H1 (cell line): Measurements from ENCODE around the gene TBL1Y. TPM values are rescaled to one million over a fixed set of nuclear protein-coding genes. Genes with fewer than 3 reads are reported as not detected.

ENCODE experiments used
- CTCF ChIA-PET: fragments of 300-600 bp; sonication (Branson Sonifier 250); formaldehyde crosslinking; loops from one replicate; lab custom pipeline; 2021; ENCODE audit not compliant: partially characterized antibody; lab: Charles Lee
- POLR2A ChIA-PET: fragments of 300-600 bp; sonication (Branson Sonifier 250); formaldehyde crosslinking; loops from one replicate; lab custom pipeline; 2021; ENCODE audit warnings: inconsistent platforms; ENCODE audit not compliant: partially characterized antibody; lab: Charles Lee
- DNase-seq, 2 experiments: peaks; one replicate each; pipeline versions ENCODE4 v3.0.0 to v3.0.0-alpha.2; 2010 to 2022; ENCODE audit warnings: low spot score in 2 of 2, low read depth in 1 of 2, mixed read lengths in 1 of 2
- FAIRE-seq: peaks from 2 replicates; lab custom pipeline; 2011; peaks lifted over from hg19 to GRCh38; lab: Jason Lieb, UNC
- H2AFZ ChIP-seq: 2 replicates; pipeline ENCODE4 v1.8.1; 2012; ENCODE audit warnings: low read length, inconsistent platforms
- H2AK5ac ChIP-seq: 2 replicates; pipeline ENCODE4 v1.6.1; 2013; ENCODE audit warnings: low read depth, low read length
- H2BK120ac ChIP-seq: replicated peaks from 2 replicates; pipeline ENCODE3; 2013; ENCODE audit warnings: low read depth, low read length, inconsistent platforms
- H2BK12ac ChIP-seq: 2 replicates; pipeline ENCODE4 v1.6.1; 2013; ENCODE audit warnings: low read depth, low read length
- H2BK15ac ChIP-seq: 2 replicates; pipeline ENCODE4 v1.6.1; 2013; ENCODE audit warnings: low read length
- H2BK20ac ChIP-seq: 2 replicates; pipeline ENCODE4 v1.6.1; 2013; ENCODE audit warnings: low read length
- H2BK5ac ChIP-seq: 2 replicates; pipeline ENCODE4 v1.6.1; 2013; ENCODE audit warnings: low read depth, low read length
- H3K14ac ChIP-seq: 2 replicates; pipeline ENCODE4 v1.6.1; 2013; ENCODE audit warnings: inconsistent platforms; ENCODE audit not compliant: insufficient read length
- H3K18ac ChIP-seq: 2 replicates; pipeline ENCODE4 v1.6.1; 2013; ENCODE audit warnings: low read length; ENCODE audit errors: extremely low read depth
- H3K23ac ChIP-seq: 2 replicates; pipeline ENCODE4 v1.6.1; 2013; ENCODE audit warnings: inconsistent platforms; ENCODE audit not compliant: insufficient read length
- H3K23me2 ChIP-seq: 2 replicates; pipeline ENCODE4 v1.6.1; 2013; ENCODE audit warnings: low read depth, low read length
- H3K27ac ChIP-seq: 2 replicates; pipeline ENCODE4 v1.6.1; 2011; ENCODE audit warnings: low read depth, low read length, inconsistent platforms
- H3K27me3 ChIP-seq, 4 experiments: replicated peaks in 1 of 4; 1 replicate in 1 of 4; 2 replicates in 3 of 4; pipeline versions ENCODE4 v1.6.1 to v1.8.1; 2011 to 2013; ENCODE audit warnings: low read length in 3 of 4, mild to moderate bottlenecking in 3 of 4, inconsistent platforms in 2 of 4, mixed read lengths in 2 of 4, moderate library complexity in 1 of 4; ENCODE audit not compliant: control insufficient read depth in 3 of 4, insufficient read depth in 3 of 4; ENCODE audit errors: extremely low read depth in 1 of 4
- H3K36me3 ChIP-seq, 4 experiments: 2 replicates each; pipeline versions ENCODE4 v1.6.1 to v1.8.1; 2011 to 2013; ENCODE audit warnings: mild to moderate bottlenecking in 4 of 4, low read length in 3 of 4, moderate library complexity in 2 of 4, control low read depth in 1 of 4, inconsistent platforms in 1 of 4; ENCODE audit not compliant: insufficient read depth in 4 of 4, control insufficient read depth in 2 of 4
- H3K4ac ChIP-seq: replicated peaks from 2 replicates; pipeline ENCODE3; 2013; ENCODE audit warnings: low read length, low read depth, mixed read lengths, inconsistent platforms; ENCODE audit not compliant: insufficient read length
- H3K4me1 ChIP-seq, 4 experiments: replicated peaks in 1 of 4; 1 replicate in 1 of 4; 2 replicates in 3 of 4; pipeline versions ENCODE4 v1.6.1 to v1.8.1; 2011 to 2013; ENCODE audit warnings: low read length in 3 of 4, inconsistent platforms in 2 of 4, mixed read lengths in 1 of 4; ENCODE audit not compliant: insufficient read depth in 4 of 4, control insufficient read depth in 3 of 4
- H3K4me2 ChIP-seq, 2 experiments: 2 replicates each; pipeline versions ENCODE4 v1.6.1 to v1.8.1; 2011 to 2013; ENCODE audit warnings: low read depth in 2 of 2, low read length in 2 of 2, control low read depth in 1 of 2, inconsistent platforms in 1 of 2, mild to moderate bottlenecking in 1 of 2; ENCODE audit not compliant: insufficient read depth in 1 of 2
- H3K4me3 ChIP-seq, 4 experiments: fragments of 200-600, 300-600 bp in 1 of 4; sonication (generic), shearing (Covaris generic), sonication (Bioruptor Twin) in 1 of 4; 2 replicates each; pipeline versions ENCODE4 v1.5.1 to v1.8.1; 2011 to 2016; ENCODE audit warnings: low read length in 4 of 4, low read depth in 3 of 4, control low read depth in 2 of 4, inconsistent platforms in 2 of 4, mild to moderate bottlenecking in 2 of 4, mixed read lengths in 1 of 4, moderate library complexity in 1 of 4; ENCODE audit not compliant: insufficient read depth in 2 of 4; ENCODE audit errors: extremely low read depth in 1 of 4
- H3K56ac ChIP-seq: replicated peaks from 2 replicates; pipeline ENCODE3; 2013; ENCODE audit warnings: low read depth, mild to moderate bottlenecking, mixed read lengths, low read length, inconsistent platforms; ENCODE audit not compliant: insufficient read length
- H3K79me1 ChIP-seq: 2 replicates; pipeline ENCODE4 v1.6.1; 2013; ENCODE audit warnings: low read depth, low read length, control low read depth
- H3K79me2 ChIP-seq, 2 experiments: 2 replicates each; pipeline versions ENCODE4 v1.6.1 to v1.8.1; 2012 to 2013; ENCODE audit warnings: low read length in 2 of 2, mild to moderate bottlenecking in 2 of 2, inconsistent platforms in 1 of 2; ENCODE audit not compliant: insufficient read depth in 2 of 2, control insufficient read depth in 1 of 2
- H3K9ac ChIP-seq, 4 experiments: replicated peaks in 1 of 4; 1 replicate in 1 of 4; 2 replicates in 3 of 4; pipeline versions ENCODE4 v1.6.1 to v1.8.1; 2011 to 2013; ENCODE audit warnings: low read depth in 3 of 4, low read length in 3 of 4, control low read depth in 2 of 4, mild to moderate bottlenecking in 2 of 4, moderate library complexity in 2 of 4, inconsistent platforms in 1 of 4; ENCODE audit errors: extremely low read depth in 1 of 4
- H3K9me3 ChIP-seq, 2 experiments: 2 replicates each; pipeline versions ENCODE4 v1.6.1 to v1.8.1; 2012 to 2013; ENCODE audit warnings: mild to moderate bottlenecking in 2 of 2, moderate library complexity in 2 of 2, control low read depth in 1 of 2, inconsistent platforms in 1 of 2, low read depth in 1 of 2, low read length in 1 of 2, mixed read lengths in 1 of 2; ENCODE audit not compliant: insufficient read depth in 2 of 2
- H4K20me1 ChIP-seq, 2 experiments: replicated peaks in 1 of 2; 2 replicates each; pipeline versions ENCODE3 to v1.8.1; 2011 to 2013; ENCODE audit warnings: inconsistent platforms in 2 of 2, low read length in 2 of 2, mild to moderate bottlenecking in 1 of 2; ENCODE audit not compliant: insufficient read depth in 2 of 2, control insufficient read depth in 1 of 2
- H4K5ac ChIP-seq: 2 replicates; pipeline ENCODE4 v1.6.1; 2013; ENCODE audit warnings: low read length, low read depth, mixed read lengths, inconsistent platforms; ENCODE audit not compliant: insufficient read length
- H4K8ac ChIP-seq: 2 replicates; pipeline ENCODE4 v1.8.0; 2013; ENCODE audit warnings: mild to moderate bottlenecking, moderate library complexity, low read length, inconsistent platforms; ENCODE audit not compliant: insufficient read depth; ENCODE audit errors: extremely low read depth
- H4K91ac ChIP-seq: replicated peaks from 2 replicates; pipeline ENCODE3; 2013; ENCODE audit warnings: low read length, mixed read lengths, inconsistent platforms; ENCODE audit not compliant: insufficient read length
- GTF2F1 ChIP-seq: IDR thresholded peaks from 2 replicates; pipeline ENCODE4 v1.6.1; 2012; ENCODE audit warnings: low read depth, low read length, improper control_type of control experiment, borderline replicate concordance
- KDM5A ChIP-seq: fragments of 200-600 bp; IDR thresholded peaks from 2 replicates; pipeline ENCODE4 v1.7.1; 2012; ENCODE audit warnings: mild to moderate bottlenecking, low read length, inconsistent platforms, mixed read lengths
- SIRT6 ChIP-seq: IDR thresholded peaks from one replicate; pipeline ENCODE4 v1.7.1; 2012; ENCODE audit warnings: low read length, inconsistent platforms
- TAF7 ChIP-seq: optimal IDR thresholded peaks from 2 replicates; pipeline ENCODE3; 2011; ENCODE audit warnings: low read depth, mild to moderate bottlenecking, inconsistent platforms, low read length, moderate library complexity, borderline replicate concordance
- TEAD4 ChIP-seq: IDR thresholded peaks from 2 replicates; pipeline ENCODE4 v1.6.1; 2012; ENCODE audit warnings: low read depth, low read length, inconsistent platforms, mixed read lengths
- YY1 ChIP-seq: IDR thresholded peaks from 2 replicates; pipeline ENCODE4 v1.6.1; 2011; ENCODE audit warnings: low read depth, mild to moderate bottlenecking, low read length
- WGBS, 2 experiments: shearing (Covaris generic) in 1 of 2; methylation state at CpG; one replicate each; pipeline versions ENCODE4 v1.1.6 to v1.1.7; 2013 to 2015; ENCODE audit warnings: low lambda C conversion rate in 2 of 2, mixed read lengths in 2 of 2, inconsistent platforms in 1 of 2, low coverage in 1 of 2, missing lambda C conversion rate in 1 of 2; ENCODE audit not compliant: insufficient replicate concordance in 2 of 2, insufficient coverage in 1 of 2, insufficient read length in 1 of 2; ENCODE audit errors: extremely low coverage in 1 of 2, missing lambda C conversion rate in 1 of 2; 5-methylcytosine and 5-hydroxymethylcytosine counted together
- polyA plus RNA-seq, 7 experiments: library from polyadenylated mRNA; depleted of rRNA in 3 of 7; stranded (reverse) in 5 of 7; unstranded in 2 of 7; fragments of >200 nt in 5 of 7; fragments of 200-250 nt in 2 of 7; gene quantifications; 1 replicate in 5 of 7; 2 replicates in 1 of 7; 4 replicates in 1 of 7; pipeline versions ENCODE4 v1.2.1 to v1.2.3, GENCODE V29; 2011 to 2013; ENCODE audit warnings: missing spikeins in 2 of 7, mixed read lengths in 2 of 7
- total RNA-seq: library from RNA; stranded (reverse); fragmentation: NEBNext Ultra II Directional; extraction: Animal tissue kit (Norgen Biotek cat#: 25700); gene quantifications from 2 replicates; pipeline ENCODE4 v1.2.1, GENCODE V29; 2021

TBL1Y gene
- total and polyA plus RNA-seq, 2 of the 8 experiments (the other 6 are each of a cell fraction or from before 2014, with no cell fraction given): 2.5 to 4.2 TPM

GRCh38 chrY:6928265-6928664 lies 17.8 kb downstream of the TBL1Y start:
- Histone ChIP-seq H3K4me1 (no peaks in the 10 kb centered on the region), H3K27me3 (no peaks in the 10 kb centered on the region), H3K79me1 (0 out of 2 replicates have a peak, but pooled peaks cover 2% of the 10 kb centered on the region), H3K14ac (no peak overlapping the region), H4K20me1 (no peaks in the 10 kb centered on the region), H2BK20ac (no peak overlapping the region), H3K4ac (no peak overlapping the region), H4K8ac (no peak overlapping the region), H3K23ac (no peak overlapping the region), H3K9ac (no peak overlapping the region), H2BK5ac (no peak overlapping the region), H2BK120ac (no peak overlapping the region), H3K4me2 (no peak overlapping the region), H3K23me2 (no peaks in the 10 kb centered on the region), H3K79me2 (no peaks in the 10 kb centered on the region; a peak in 2 of 4 replicates), H4K91ac (no peak overlapping the region), H2BK12ac (no peak overlapping the region), H2BK15ac (no peak overlapping the region), H3K27ac (no peak overlapping the region), H3K36me3 (no peaks in the 10 kb centered on the region), H3K9me3 (no peaks in the 10 kb centered on the region), H2AFZ (no peak overlapping the region), H3K56ac (no peak overlapping the region), H4K5ac (no peak overlapping the region), H2AK5ac (no peak overlapping the region), H3K4me3 (no peak overlapping the region), H3K18ac (no peak overlapping the region)
- ChIA-PET POLR2A (interaction anchor here (1.9 kb wide), 1 partner anchor 19 kb away, joined by 8 read pairs; the partner anchor contains the start of gene TBL1Y), CTCF (no interaction called here)
- no peak for DNase-seq
- 89% methylated on average over 4 of the region's 4 CpGs; no CpG with 5 or more reads in 1 of the 2 experiments for WGBS, 2 experiments
- no peak for FAIRE-seq
- no peak for TF ChIP-seq TEAD4
- TF ChIP-seq GTF2F1: no peak
- TF ChIP-seq YY1: no peak
- TF ChIP-seq KDM5A: no peak
- TF ChIP-seq TAF7: no peak
- no peak for TF ChIP-seq SIRT6
